SHP77 (cell line): ENCODE measurements around the gene SF3B1.
"Not testable (repeated sequence)": the region's sequence is repeated elsewhere in the genome, so short reads cannot be mapped to it uniquely, and the experiment has no call there.

Experiments
- DNase-seq, 2 experiments: peaks; one replicate each; lab custom pipeline; 2025; lab: John Stamatoyannopoulos, UW

The SF3B1 gene

GRCh38 chr2:197435598-197436420 lies 981 bp upstream of the SF3B1 start:
- no peak for DNase-seq

GRCh38 chr2:197433780-197434438 lies 919 bp downstream of the SF3B1 start:
- no peak for DNase-seq

GRCh38 chr2:197432527-197432926 lies 2.3 kb downstream of the SF3B1 start:
- DNase-seq = not testable (repeated sequence)

GRCh38 chr2:197431858-197432257 lies 3.0 kb downstream of the SF3B1 start:
- DNase-seq = no peak

- no peak for DNase-seq
Measured at GRCh38 chr2:197427986-197428385, 6.8 kb downstream of the SF3B1 start.

- no peak for DNase-seq
Measured at GRCh38 chr2:197426723-197427603, 7.9 kb downstream of the SF3B1 start.

GRCh38 chr2:197425550-197425949 lies 9.3 kb downstream of the SF3B1 start:
- no peak for DNase-seq

- no peak for DNase-seq
Measured at GRCh38 chr2:197423307-197423706, 11.5 kb downstream of the SF3B1 start.

GRCh38 chr2:197419438-197419837 lies 15.4 kb downstream of the SF3B1 start:
- no peak for DNase-seq

- no peak for DNase-seq
Measured at GRCh38 chr2:197416268-197416667, 18.6 kb downstream of the SF3B1 start.

- DNase-seq = no peak
Measured at GRCh38 chr2:197414515-197414914, 20.3 kb downstream of the SF3B1 start.

GRCh38 chr2:197414039-197414438 lies 20.8 kb downstream of the SF3B1 start:
- no peak for DNase-seq

- no peak for DNase-seq
Measured at GRCh38 chr2:197405582-197405981, 29.2 kb downstream of the SF3B1 start.

- DNase-seq = no peak
Measured at GRCh38 chr2:197399887-197400540, 34.8 kb downstream of the SF3B1 start.

- no peak for DNase-seq
Measured at GRCh38 chr2:197398913-197399312, 35.9 kb downstream of the SF3B1 start.

GRCh38 chr2:197391220-197391717 lies 43.6 kb downstream of the SF3B1 start:
- DNase-seq = no peak

- no peak for DNase-seq
Measured at GRCh38 chr2:197388866-197389587, 45.8 kb downstream of the SF3B1 start.

- DNase-seq = no peak
Measured at GRCh38 chr2:197387179-197387578, 47.6 kb downstream of the SF3B1 start.

GRCh38 chr2:197386242-197386641 lies 48.6 kb downstream of the SF3B1 start:
- no peak for DNase-seq

- no peak for DNase-seq
Measured at GRCh38 chr2:197383825-197384224, 51.0 kb downstream of the SF3B1 start.

GRCh38 chr2:197381641-197382040 lies 53.2 kb downstream of the SF3B1 start:
- DNase-seq = no peak
